ENCODE data around the gene CGN.

Gene CGN

DNA sequence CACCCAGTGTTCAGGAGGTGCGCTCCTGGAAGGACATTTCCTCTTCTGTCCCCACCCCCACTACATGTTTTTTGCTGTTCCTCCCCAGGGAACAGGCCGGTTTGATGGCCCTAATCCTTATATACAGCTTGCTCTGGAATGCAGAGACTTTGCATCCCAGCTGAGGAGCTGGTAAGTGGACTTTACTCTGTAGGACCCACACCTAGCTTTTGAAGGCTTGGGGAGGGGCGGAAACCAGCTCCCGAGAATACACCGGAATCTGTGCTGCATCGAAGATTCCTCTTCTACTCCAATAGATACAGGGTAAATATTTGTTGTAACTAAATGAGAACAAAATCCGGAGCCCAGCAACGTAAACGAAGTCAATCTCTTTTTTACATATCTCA is 1.2 kb upstream of the CGN start:
- H3K27ac ChIP-seq: peak overlapping the region; percentile 99
- TF ChIP-seq, protein P1, sequence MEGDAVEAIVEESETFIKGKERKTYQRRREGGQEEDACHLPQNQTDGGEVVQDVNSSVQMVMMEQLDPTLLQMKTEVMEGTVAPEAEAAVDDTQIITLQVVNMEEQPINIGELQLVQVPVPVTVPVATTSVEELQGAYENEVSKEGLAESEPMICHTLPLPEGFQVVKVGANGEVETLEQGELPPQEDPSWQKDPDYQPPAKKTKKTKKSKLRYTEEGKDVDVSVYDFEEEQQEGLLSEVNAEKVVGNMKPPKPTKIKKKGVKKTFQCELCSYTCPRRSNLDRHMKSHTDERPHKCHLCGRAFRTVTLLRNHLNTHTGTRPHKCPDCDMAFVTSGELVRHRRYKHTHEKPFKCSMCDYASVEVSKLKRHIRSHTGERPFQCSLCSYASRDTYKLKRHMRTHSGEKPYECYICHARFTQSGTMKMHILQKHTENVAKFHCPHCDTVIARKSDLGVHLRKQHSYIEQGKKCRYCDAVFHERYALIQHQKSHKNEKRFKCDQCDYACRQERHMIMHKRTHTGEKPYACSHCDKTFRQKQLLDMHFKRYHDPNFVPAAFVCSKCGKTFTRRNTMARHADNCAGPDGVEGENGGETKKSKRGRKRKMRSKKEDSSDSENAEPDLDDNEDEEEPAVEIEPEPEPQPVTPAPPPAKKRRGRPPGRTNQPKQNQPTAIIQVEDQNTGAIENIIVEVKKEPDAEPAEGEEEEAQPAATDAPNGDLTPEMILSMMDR (conservative IDR thresholded peaks at IDR 0.05): no peak

DNA sequence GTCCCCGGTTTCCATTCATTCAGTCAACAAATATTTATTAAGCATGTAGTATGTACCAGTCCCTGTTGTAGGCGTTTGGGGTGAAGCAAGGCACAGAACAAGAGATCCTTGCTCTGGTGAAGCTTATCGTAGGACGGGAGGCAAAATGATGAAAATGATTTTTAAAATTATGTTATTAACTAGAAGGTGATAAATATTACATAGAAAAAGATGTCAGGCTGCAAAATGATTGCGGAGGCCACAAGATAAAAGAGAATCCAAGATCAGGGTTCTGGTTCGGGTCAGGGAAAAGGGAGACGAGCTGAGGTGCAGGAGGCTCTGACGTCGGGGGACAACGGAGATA is 602 bp upstream of the CGN start:
- TF ChIP-seq, protein P1 (conservative IDR thresholded peaks at IDR 0.05): no peak

DNA sequence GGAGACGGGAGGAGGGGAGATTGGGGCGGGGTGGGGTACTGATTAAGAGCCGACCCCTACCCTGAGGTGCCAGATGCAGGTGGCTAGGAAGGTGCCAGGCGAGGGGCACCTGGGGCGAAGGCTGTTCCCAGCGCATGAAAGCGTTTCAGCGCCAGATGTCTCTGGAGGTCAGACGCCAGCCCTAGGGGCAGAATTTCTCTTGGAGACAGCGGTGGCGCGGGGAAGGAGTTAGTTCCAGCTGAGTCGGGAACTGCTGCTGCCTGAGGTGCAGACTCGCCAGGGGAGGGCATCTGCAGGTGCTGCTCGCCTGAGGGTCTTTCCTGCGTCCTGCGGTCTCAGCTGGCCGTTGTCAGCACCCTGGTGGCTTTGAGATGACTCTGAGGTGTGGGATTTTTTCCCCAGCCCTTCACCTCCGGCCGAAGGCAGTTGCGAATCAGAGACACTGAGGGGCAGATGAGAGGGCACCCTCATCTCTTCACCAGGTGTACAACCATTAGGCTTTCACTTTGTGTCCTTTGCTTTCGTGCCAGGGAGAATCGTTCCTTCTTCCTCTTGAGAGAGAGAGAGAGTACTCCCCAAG is 539 bp downstream of the CGN start:
- TF ChIP-seq, protein P1 (conservative IDR thresholded peaks at IDR 0.05): peak; percentile 24
- peak overlapping the region; percentile 99 for H3K27ac ChIP-seq

More for the DNA sequence above, 602 bp upstream of the CGN start:
- peak overlapping the region; percentile 99 for H3K27ac ChIP-seq

DNA sequence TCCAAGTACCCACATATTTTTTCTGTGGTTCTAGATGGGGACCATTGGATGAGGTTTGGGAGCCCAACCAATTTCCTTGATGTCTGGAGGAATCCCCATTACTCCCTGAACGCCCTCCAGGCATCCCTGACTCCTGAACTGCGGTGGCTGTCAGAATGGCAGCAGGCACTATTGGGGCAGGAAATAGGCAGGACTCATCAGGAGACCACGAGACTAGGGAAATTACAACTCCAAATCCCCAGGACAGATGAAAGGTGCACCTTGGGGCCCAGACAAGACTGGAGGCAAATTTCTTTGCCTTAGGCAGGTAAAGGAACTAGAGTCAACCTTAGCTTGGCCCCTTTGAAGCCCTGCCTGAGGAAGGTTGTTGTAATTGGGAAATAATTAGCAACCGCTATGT is 1.1 kb downstream of the CGN start:
- TF ChIP-seq, protein P1 (conservative IDR thresholded peaks at IDR 0.05): no peak

DNA sequence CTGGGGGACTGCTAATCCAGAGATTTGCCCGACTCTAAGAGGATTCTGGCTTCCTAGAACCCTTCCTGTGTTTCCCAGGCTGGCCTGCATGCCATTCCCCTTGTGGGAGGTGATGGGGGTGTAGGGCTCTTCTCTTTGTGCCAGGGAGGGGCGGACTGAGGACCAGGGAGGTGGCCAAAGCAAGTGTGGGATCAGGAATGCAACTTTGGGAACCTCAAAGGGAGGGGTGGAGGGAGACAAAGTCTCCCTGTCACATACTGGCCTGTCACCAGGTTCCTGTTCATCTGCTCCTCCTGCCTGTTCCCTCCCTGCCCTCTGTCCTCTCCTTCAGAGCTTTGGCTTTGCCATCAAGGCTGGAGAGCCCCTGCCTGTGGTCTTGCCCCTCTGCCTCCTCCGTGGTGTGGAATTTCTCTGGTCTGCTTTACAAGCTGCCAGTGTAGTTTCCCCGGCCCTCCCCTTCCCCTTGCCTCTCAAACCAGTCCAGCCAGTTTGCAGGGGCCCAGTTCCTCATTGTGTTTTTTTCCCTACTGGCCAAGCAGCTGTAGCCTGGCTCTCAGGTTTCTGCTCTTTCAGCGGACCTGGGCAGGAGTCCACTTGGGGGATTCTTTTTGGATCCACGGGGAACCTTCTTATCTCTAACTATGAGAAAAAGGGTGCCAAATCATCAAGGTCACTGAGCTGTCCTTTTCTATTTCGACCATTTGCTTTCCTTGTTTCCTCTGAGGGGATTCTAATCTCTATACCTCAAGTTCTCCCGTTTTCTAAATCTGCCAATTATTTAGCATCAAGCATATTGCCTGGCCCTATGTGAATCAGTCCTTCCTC is 1.8 kb downstream of the CGN start:
- TF ChIP-seq, protein P1 (conservative IDR thresholded peaks at IDR 0.05): no peak

More for the DNA sequence above, 1.1 kb downstream of the CGN start:
- H3K27ac ChIP-seq: peak overlapping the region; percentile 99

DNA sequence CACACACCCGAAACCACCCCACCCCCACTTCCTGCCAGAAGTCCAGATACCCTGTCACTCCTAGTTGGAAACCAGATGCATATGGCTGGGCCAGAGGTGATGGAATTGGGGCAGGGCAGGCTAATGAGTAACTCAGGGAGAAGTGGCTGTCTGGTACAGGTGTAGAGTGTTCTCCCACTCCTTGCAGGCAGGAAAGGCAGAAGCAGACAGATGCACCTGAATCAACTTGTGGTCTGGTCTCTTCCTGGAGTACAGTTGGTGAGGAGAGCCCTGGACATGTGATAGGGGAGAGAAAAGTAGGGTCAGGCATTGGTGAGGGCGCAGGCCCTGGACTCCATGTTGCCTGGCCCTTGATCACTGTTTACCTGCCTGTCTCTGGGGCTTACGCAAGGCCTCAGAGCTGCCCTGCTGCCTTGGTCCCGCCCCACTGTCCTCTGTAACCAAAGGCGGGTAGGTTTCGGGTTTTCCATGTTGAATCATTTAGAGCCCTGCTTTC is 2.5 kb downstream of the CGN start:
- TF ChIP-seq, protein P1 (conservative IDR thresholded peaks at IDR 0.05): no peak
- peak overlapping the region; percentile 99 for H3K27ac ChIP-seq

More for the DNA sequence above, 1.8 kb downstream of the CGN start:
- peak overlapping the region; percentile 99 for H3K27ac ChIP-seq

DNA sequence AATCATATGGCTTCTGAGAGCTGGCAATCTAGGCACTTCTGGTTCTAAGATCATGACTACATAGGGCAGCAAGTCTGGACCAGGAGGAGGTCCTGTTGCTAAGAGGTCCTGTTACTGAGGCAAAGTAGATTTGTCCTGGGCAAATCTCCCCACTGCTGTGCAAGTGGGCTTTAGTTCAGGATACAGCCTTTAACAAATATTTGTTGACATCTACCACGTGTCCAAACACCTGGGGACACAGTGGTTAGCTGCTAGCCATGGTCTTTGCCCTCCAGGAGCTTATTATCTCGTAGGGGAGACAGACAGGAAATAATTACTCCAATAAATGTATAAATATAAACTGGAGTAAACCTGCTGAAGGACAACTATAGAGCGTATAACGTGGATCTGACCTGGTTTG is 3.2 kb downstream of the CGN start:
- H3K27ac ChIP-seq: peak overlapping the region; percentile 99

More for the DNA sequence above, 3.2 kb downstream of the CGN start:
- TF ChIP-seq, protein P1 (conservative IDR thresholded peaks at IDR 0.05): no peak
